ENCODE results near the gene TSPAN17. TPM values are rescaled to one million over a fixed set of nuclear protein-coding genes. Genes with fewer than 3 reads are reported as not detected.

Gene TSPAN17
- polyA plus RNA-seq, 2 of the 4 experiments (the other 2 are of a cell fraction): 35.6 to 47.4 TPM

DNA sequence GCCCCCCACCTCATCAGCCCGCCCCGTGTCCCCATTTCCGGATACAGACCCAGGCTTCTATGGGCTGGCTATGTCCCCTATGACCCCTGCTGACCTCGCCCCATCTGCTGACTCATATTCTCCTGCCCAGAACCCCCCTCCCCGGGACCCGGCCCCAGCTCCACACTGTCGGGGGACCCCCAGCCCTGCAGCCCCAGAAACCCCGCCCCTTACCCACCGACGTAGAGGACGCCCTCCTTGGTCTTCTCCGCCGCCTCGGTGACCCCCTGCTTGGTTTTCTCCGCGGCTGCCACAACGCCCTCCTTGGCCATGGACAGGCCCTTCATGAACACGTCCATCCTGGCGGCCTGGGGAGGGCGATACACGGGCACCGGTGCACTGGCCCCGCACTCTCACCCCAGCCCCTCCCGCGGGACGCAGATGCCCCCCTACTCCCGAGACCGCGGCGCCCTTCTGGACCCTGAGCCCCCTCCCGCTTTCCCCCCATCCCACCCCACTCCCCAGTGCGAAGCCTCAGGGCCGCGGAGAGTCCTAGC lies 17.9 kb upstream of the TSPAN17 start:
- H3K9me3 ChIP-seq: no peaks in the 10 kb centered on the region
- H3K4me1 ChIP-seq: peaks cover 8% of the 10 kb centered on the region; the same call in 1 of the 3 replicates
- TF ChIP-seq RCOR1 (IDR thresholded peaks at IDR 0.05; ENCODE audit: low read depth, low read length) (no peak), ESRRA (IDR thresholded peaks at IDR 0.05; ENCODE audit: borderline replicate concordance, low read length) (no peak), RARB (CRISPR knock-in tag; IDR thresholded peaks at IDR 0.05) (no peak), HOXA7 (CRISPR knock-in tag; IDR thresholded peaks at IDR 0.05) (no peak), HDAC2 (IDR thresholded peaks at IDR 0.05) (no peak), EHF (CRISPR knock-in tag; IDR thresholded peaks at IDR 0.05) (no peak), NPAS2 (CRISPR knock-in tag; IDR thresholded peaks at IDR 0.05; ENCODE audit: borderline replicate concordance) (no peak)
- H3K27ac ChIP-seq: no peak overlapping the region
- ATAC-seq (no peak), DNase-seq (ENCODE audit: low read depth in 1 of 2, low spot score in 1 of 2) (no peak), FAIRE-seq (no peak)
- H3K4me2 ChIP-seq: peak overlapping the region; percentile 100
- ChIA-PET CTCF (interaction anchor here (0.7 to 4.1 kb wide), 7 partner anchors 8 to 364 kb away, joined by 3 to 15 read pairs (median 4); no protein-coding TSS in a partner anchor), POLR2A (interaction anchor here (4.0 kb wide), 1 partner anchor 18 kb away, joined by 24 read pairs; the partner anchor contains the start of gene TSPAN17)
- WGBS (ENCODE audit: missing lambda C conversion rate): 83% methylated on average over 19 of the region's 34 CpGs
- H3K4me3 ChIP-seq: peak overlapping the region; percentile 53; the same call in 1 of the 3 replicates

DNA sequence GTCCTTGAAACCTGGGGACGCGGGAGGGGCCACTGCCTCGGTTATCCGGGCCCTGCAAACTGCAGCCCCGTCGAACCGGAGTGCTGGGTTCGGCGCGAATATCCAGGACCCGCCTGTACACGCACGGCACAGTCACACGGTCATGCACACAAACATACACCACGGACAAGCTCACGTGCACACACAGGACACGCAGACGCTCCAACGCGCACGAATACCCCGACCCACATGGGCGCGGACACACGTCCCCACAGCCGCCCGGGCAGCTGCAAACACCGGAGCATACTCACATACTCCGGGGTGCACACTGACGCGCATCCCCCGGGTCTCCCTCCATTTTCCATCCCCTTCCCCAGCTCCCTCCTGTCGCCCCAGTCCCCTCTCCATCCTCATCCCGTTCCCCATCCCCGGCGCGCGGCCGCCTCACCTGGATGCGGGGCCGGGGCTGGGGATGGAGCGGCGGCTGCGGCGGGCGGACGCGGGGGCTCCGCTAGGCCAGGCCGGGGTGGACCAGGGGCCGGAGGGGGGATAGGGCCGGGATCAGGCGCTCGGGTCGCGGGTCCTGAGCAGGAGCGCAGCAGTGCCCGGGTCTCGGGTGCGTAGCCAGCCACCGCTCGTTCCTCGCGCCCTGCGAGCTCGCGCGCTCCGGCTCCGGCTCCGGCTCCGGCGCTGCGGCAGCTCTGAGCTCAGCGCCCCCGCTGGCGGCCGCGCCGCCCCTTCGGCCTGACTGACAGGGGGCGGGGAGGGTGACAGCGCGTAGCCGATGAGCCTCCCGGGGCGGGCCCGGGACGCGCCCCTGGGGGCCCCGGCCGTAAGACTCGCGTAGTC lies 17.2 kb upstream of the TSPAN17 start, which contains the start of the genes EIF4E1B and SNCB:
Gene EIF4E1B (plus strand): TSS at position 823 of the 828 bp plus-strand sequence. CDS start 12,113 bp downstream, outside the sequence.
Gene SNCB (minus strand): TSS at position 682 of the 828 bp plus-strand sequence. CDS start 880 bp downstream, outside the sequence.
- Histone ChIP-seq H3K9me3 (no peaks in the 10 kb centered on the region), H3K4me1 (peaks cover 8% of the 10 kb centered on the region; the same call in 1 of the 3 replicates), H3K4me2 (peak within 1 kb of the TSS; percentile 100), H3K27ac (peak within 1 kb of the TSS in 1 of 2 experiments; percentile 65; a peak in 2 of 6 replicates), H3K4me3 (peak within 1 kb of the TSS; percentile 53)
- ATAC-seq (peak; percentile 75 to 92), FAIRE-seq (no peak), DNase-seq (ENCODE audit: low read depth in 1 of 2, low spot score in 1 of 2) (peak; percentile 37 to 64)
- WGBS (ENCODE audit: missing lambda C conversion rate): 11% methylated on average over 33 of the region's 94 CpGs
- no peak for TF ChIP-seq JUNB (IDR thresholded peaks at IDR 0.05)
- no peak for TF ChIP-seq NR3C1 (IDR thresholded peaks at IDR 0.05)
- TF ChIP-seq, protein P1, sequence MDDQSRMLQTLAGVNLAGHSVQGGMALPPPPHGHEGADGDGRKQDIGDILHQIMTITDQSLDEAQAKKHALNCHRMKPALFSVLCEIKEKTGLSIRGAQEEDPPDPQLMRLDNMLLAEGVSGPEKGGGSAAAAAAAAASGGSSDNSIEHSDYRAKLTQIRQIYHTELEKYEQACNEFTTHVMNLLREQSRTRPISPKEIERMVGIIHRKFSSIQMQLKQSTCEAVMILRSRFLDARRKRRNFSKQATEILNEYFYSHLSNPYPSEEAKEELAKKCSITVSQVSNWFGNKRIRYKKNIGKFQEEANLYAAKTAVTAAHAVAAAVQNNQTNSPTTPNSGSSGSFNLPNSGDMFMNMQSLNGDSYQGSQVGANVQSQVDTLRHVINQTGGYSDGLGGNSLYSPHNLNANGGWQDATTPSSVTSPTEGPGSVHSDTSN (IDR thresholded peaks at IDR 0.05): peak; percentile 64; the same call in 1 of the 2 replicates
- TF ChIP-seq RNF2 (IDR thresholded peaks at IDR 0.05; ENCODE audit: borderline replicate concordance, low read depth): no peak
- no peak for TF ChIP-seq FOSL2 (IDR thresholded peaks at IDR 0.05)
- no peak for TF ChIP-seq FOSL2 (CRISPR knock-in tag; IDR thresholded peaks at IDR 0.05)
- no peak for TF ChIP-seq ZNF302 (CRISPR knock-in tag; IDR thresholded peaks at IDR 0.05)
- ChIA-PET CTCF (interaction anchor here (0.6 to 4.1 kb wide), 9 partner anchors 9 to 363 kb away, joined by 3 to 15 read pairs (median 3); no protein-coding TSS in a partner anchor), POLR2A (interaction anchor here (1.4 to 4.0 kb wide), 2 partner anchors 8 to 17 kb away, joined by 5 to 24 read pairs; partner anchors contain the start of gene TSPAN17)

GRCh38 chr5:176630681-176631222 lies 16.5 kb upstream of the TSPAN17 start:
- no peak for FAIRE-seq
- ChIA-PET CTCF (interaction anchor here (0.8 to 4.1 kb wide), 7 partner anchors 9 to 57 kb away, joined by 3 to 15 read pairs (median 4); no protein-coding TSS in a partner anchor), POLR2A (interaction anchor here (1.4 to 4.0 kb wide), 2 partner anchors 9 to 17 kb away, joined by 5 to 24 read pairs; partner anchors contain the start of gene TSPAN17)
- Histone ChIP-seq H3K4me1 (peaks cover 8% of the 10 kb centered on the region; the same call in 1 of the 3 replicates), H3K9me3 (no peaks in the 10 kb centered on the region), H3K27ac (peak overlapping the region in 1 of 2 experiments; percentile 65; a peak in 2 of 6 replicates), H3K4me2 (peak overlapping the region; percentile 100), H3K4me3 (peak overlapping the region; percentile 53)
- no peak for ATAC-seq
- TF ChIP-seq RNF2 (IDR thresholded peaks at IDR 0.05; ENCODE audit: borderline replicate concordance, low read depth) (0 out of 2 replicates have a peak, but pooled peaks have one; percentile 11), RAD21 (conservative IDR thresholded peaks at IDR 0.05 in 1 of 2, IDR thresholded peaks at IDR 0.05 in 1 of 2) (no peak)
- no peak for DNase-seq (ENCODE audit: low read depth in 1 of 2, low spot score in 1 of 2)
- 44% methylated on average over 20 of the region's 20 CpGs for WGBS (ENCODE audit: missing lambda C conversion rate)
